Smooth muscle cell of the umbilical artery (primary cell): ENCODE measurements around the gene IFNA2. TPM values are rescaled to one million over a fixed set of nuclear protein-coding genes. Genes with fewer than 3 reads are reported as not detected.

Experiments used
- total RNA-seq: library from RNA; depleted of rRNA; stranded (reverse); fragments of >200 nt; gene quantifications from 2 replicates; pipeline ENCODE4 v1.2.3, GENCODE V29; 2014

IFNA2 gene
- not detected in 2 replicates for total RNA-seq

DNA sequence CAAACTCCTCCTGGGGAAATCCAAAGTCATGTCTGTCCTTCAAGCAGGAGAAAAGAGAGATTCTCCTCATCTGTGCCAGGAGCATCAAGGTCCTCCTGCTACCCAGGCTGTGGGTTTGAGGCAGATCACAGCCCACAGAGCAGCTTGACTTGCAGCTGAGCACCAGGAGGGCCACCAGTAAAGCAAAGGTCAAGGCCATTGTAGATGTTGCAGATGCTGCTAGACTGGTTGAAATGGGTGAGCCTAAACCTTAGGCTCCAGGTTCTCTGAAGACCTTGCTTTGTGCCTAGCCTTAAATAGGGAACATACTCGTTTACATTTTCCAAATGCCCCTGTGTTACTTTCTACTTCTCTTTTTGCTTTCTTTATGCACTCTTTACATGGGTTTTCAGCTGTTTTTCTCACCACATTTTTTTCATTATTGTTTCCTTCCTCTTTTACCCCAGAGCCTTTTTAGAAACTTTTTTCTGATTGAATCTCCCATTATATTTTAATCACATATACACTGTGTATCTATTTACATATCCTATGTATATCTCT, at the start of gene IFNA2:
Gene IFNA2, minus strand, starts transcription at position 268 of the 540 bp plus-strand sequence. Its CDS starts 69 bp downstream, at position 199.

GRCh38 chr9:21408817-21409216, 23.6 kb upstream of the IFNA2 start, which contains the start of gene IFNA8:
Gene IFNA8, plus strand, starts transcription at chr9:21409117. Its CDS starts 60 bp downstream, at chr9:21409177.

DNA sequence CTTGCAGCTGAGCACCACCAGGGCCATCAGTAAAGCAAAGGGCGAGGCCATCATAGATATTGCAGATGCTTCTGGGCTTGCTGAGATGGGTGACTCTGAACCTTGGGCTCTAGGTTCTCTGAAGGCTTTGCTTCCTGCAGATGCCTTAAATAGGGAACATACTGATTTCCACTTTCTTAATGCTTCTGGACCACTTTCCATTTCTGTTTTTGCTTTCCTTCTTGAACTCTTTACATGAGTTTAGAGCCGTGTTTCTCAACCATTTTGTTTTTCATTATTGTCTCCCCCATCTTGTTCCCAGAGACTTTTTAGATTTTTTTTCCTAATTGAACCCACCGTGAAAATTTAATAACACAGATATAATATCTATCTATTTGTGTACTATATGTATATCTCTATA, 17.2 kb downstream of the IFNA2 start, which contains the start of gene IFNA13:
Gene IFNA13, minus strand, starts transcription at position 101 of the 400 bp plus-strand sequence. Its CDS starts 47 bp downstream, at position 54.

GRCh38 chr9:21350787-21351186, 34.4 kb downstream of the IFNA2 start, which contains the start of gene IFNA6:
Gene IFNA6, minus strand, starts transcription at chr9:21350887. Its CDS starts 0 bp downstream, at chr9:21350887.

GRCh38 chr9:21334701-21335632, 50.2 kb downstream of the IFNA2 start, which contains the start of gene KLHL9:
Gene KLHL9, minus strand, starts transcription at chr9:21335404. Its CDS starts 545 bp downstream, at chr9:21334859.

Other genes starting within 250 kb of the IFNA2 start
- gene IFNW1, start 243.6 kb downstream of the IFNA2 start, total RNA-seq = not detected in 2 replicates
- not detected in 2 replicates for gene IFNA21, start 218.7 kb downstream of the IFNA2 start, total RNA-seq
- gene IFNA4, start 197.8 kb downstream of the IFNA2 start, total RNA-seq = not detected in 2 replicates
- gene IFNA7, start 183.2 kb downstream of the IFNA2 start, total RNA-seq = not detected in 2 replicates
- not detected in 2 replicates for gene IFNA10, start 178.3 kb downstream of the IFNA2 start, total RNA-seq
- not detected in 2 replicates for gene IFNA16, start 168.1 kb downstream of the IFNA2 start, total RNA-seq
- not detected in 2 replicates for gene IFNA17, start 157.2 kb downstream of the IFNA2 start, total RNA-seq
- not detected in 2 replicates for gene IFNA14, start 145.4 kb downstream of the IFNA2 start, total RNA-seq
- not detected in 2 replicates for gene IFNA5, start 80.1 kb downstream of the IFNA2 start, total RNA-seq
- gene KLHL9, start 50.0 kb downstream of the IFNA2 start, total RNA-seq = 38.0 and 50.1 TPM in 2 replicates
- gene IFNA6, start 34.5 kb downstream of the IFNA2 start, total RNA-seq = not detected in 2 replicates
- not detected in 2 replicates for gene IFNA13, start 17.3 kb downstream of the IFNA2 start, total RNA-seq
- gene IFNA8, start 23.7 kb upstream of the IFNA2 start, total RNA-seq = not detected in 2 replicates
- gene IFNA1, start 55.0 kb upstream of the IFNA2 start, total RNA-seq = not detected in 2 replicates
- gene IFNE, start 96.9 kb upstream of the IFNA2 start, total RNA-seq = 25.8 and 61.8 TPM in 2 replicates